ENCODE results near the gene SHISA5. TPM values are rescaled to one million over a fixed set of nuclear protein-coding genes. Genes with fewer than 3 reads are reported as not detected.
A peak's percentile ranks its signal among the peaks of the same experiment; 100 is the strongest.

The SHISA5 gene
- polyA plus RNA-seq, 3 donors, result 147 to 266 (median 242) TPM

GRCh38 chr3:48429317-48429959, 74.5 kb downstream of the SHISA5 start:
- Mint-ChIP-seq H3K27me3 (ENCODE audit: low read depth in 3 of 3) (peaks cover 24 to 38% (median 26%) of the 10 kb centered on the region in 3 donors), H3K4me1 (peaks cover 11% of the 10 kb centered on the region), H3K4me3 (peak overlapping the region; percentile 79 to 87), H3K27ac (peak overlapping the region in 1 of 7 donors; percentile 35), H3K36me3 (peaks cover 24 to 31% of the 10 kb centered on the region in 2 donors), H3K9me3 (peaks cover 0 to 5% (median 0%) of the 10 kb centered on the region in 7 donors)
- WGBS (ENCODE audit: insufficient coverage), result under 1% methylated on average over 84 of the region's 86 CpGs
- H3K4me3 ChIP-seq (replicated peaks in 1 of 3; ENCODE audit: low read depth in 2 of 3, low read length in 3 of 3), result peak overlapping the region; percentile 45 to 78 (median 59)
- H3K9ac ChIP-seq (ENCODE audit: insufficient read depth, low read length, poor library complexity, severe bottlenecking), result peak overlapping the region; percentile 66
- H2AFZ ChIP-seq (ENCODE audit: insufficient read depth, low read depth, low read length, poor library complexity, severe bottlenecking), result peak overlapping the region; percentile 84
- intact Hi-C loops (cut with micrococcal nuclease), result no loop called here
- H3K27ac ChIP-seq (ENCODE audit: low read depth in 1 of 2, low read length in 2 of 2), result no peak overlapping the region
- no peaks in the 10 kb centered on the region for H4K20me1 ChIP-seq (ENCODE audit: insufficient read depth, low read length)
- H3K4me2 ChIP-seq (replicated peaks; ENCODE audit: extremely low read depth, low read length, poor library complexity, severe bottlenecking), result peak overlapping the region; percentile 94
- peaks cover 12 to 26% of the 10 kb centered on the region in 2 donors for H3K36me3 ChIP-seq (replicated peaks in 1 of 2; ENCODE audit: control insufficient read depth in 1 of 2, insufficient read depth in 2 of 2, low read length in 2 of 2)
- H3K79me2 ChIP-seq (ENCODE audit: insufficient read depth, low read length), result no peaks in the 10 kb centered on the region
- peaks cover 3 to 27% of the 10 kb centered on the region in 2 donors for H3K27me3 ChIP-seq (ENCODE audit: control insufficient read depth in 2 of 2, insufficient read depth in 2 of 2, low read length in 2 of 2)
- DNase-seq, result peak; percentile 20 to 41 (median 37)
- no peaks in the 10 kb centered on the region for H3K9me3 ChIP-seq (replicated peaks in 1 of 2; ENCODE audit: control insufficient read depth in 1 of 2, insufficient read depth in 1 of 2, low read length in 2 of 2)
- no peak for TF ChIP-seq CTCF (IDR thresholded peaks at IDR 0.05)
- H3K4me1 ChIP-seq (ENCODE audit: control insufficient read depth in 1 of 2, insufficient read depth in 2 of 2, low read length in 2 of 2), result peaks cover 7 to 8% of the 10 kb centered on the region in 2 donors

- Histone ChIP-seq H4K20me1 (ENCODE audit: insufficient read depth, low read length) (no peaks in the 10 kb centered on the region), H3K79me2 (ENCODE audit: insufficient read depth, low read length) (no peaks in the 10 kb centered on the region), H3K9me3 (replicated peaks in 1 of 2; ENCODE audit: control insufficient read depth in 1 of 2, insufficient read depth in 1 of 2, low read length in 2 of 2) (no peaks in the 10 kb centered on the region), H3K36me3 (replicated peaks in 1 of 2; ENCODE audit: control insufficient read depth in 1 of 2, insufficient read depth in 2 of 2, low read length in 2 of 2) (peaks cover 11 to 19% of the 10 kb centered on the region in 2 donors), H3K9ac (ENCODE audit: insufficient read depth, low read length, poor library complexity, severe bottlenecking) (peak overlapping the region; percentile 66), H2AFZ (ENCODE audit: insufficient read depth, low read depth, low read length, poor library complexity, severe bottlenecking) (peak overlapping the region; percentile 84), H3K27ac (ENCODE audit: low read depth in 1 of 2, low read length in 2 of 2) (no peak overlapping the region), H3K4me2 (replicated peaks; ENCODE audit: extremely low read depth, low read length, poor library complexity, severe bottlenecking) (peak overlapping the region; percentile 94), H3K27me3 (ENCODE audit: control insufficient read depth in 2 of 2, insufficient read depth in 2 of 2, low read length in 2 of 2) (peaks cover 3 to 27% of the 10 kb centered on the region in 2 donors), H3K4me1 (ENCODE audit: control insufficient read depth in 1 of 2, insufficient read depth in 2 of 2, low read length in 2 of 2) (peaks cover 7 to 8% of the 10 kb centered on the region in 2 donors), H3K4me3 (replicated peaks in 1 of 3; ENCODE audit: low read depth in 2 of 3, low read length in 3 of 3) (peak overlapping the region; percentile 39 to 78 (median 59))
- Mint-ChIP-seq H3K9me3 (peaks cover 0 to 5% (median 0%) of the 10 kb centered on the region in 7 donors), H3K36me3 (peaks cover 18 to 24% of the 10 kb centered on the region in 2 donors), H3K27me3 (ENCODE audit: low read depth in 3 of 3) (peaks cover 24 to 38% (median 26%) of the 10 kb centered on the region in 3 donors), H3K27ac (no peak overlapping the region), H3K4me3 (peak overlapping the region; percentile 70), H3K4me1 (peaks cover 9% of the 10 kb centered on the region)
- WGBS (ENCODE audit: insufficient coverage), result 2% methylated on average over 44 of the region's 60 CpGs
- intact Hi-C loops (cut with micrococcal nuclease), result no loop called here
- TF ChIP-seq CTCF (IDR thresholded peaks at IDR 0.05), result no peak
- DNase-seq, result no peak
Observed at GRCh38 chr3:48428572-48429316, 75.2 kb downstream of the SHISA5 start.

All from CD14-positive monocyte (primary cell).